ENCODE data around the gene RABGGTA. TPM values are rescaled to one million over a fixed set of nuclear protein-coding genes. Genes with fewer than 3 reads are reported as not detected.

RABGGTA gene
- polyA plus RNA-seq, 3 donors = 34.5 to 125 (median 35.4) TPM

DNA sequence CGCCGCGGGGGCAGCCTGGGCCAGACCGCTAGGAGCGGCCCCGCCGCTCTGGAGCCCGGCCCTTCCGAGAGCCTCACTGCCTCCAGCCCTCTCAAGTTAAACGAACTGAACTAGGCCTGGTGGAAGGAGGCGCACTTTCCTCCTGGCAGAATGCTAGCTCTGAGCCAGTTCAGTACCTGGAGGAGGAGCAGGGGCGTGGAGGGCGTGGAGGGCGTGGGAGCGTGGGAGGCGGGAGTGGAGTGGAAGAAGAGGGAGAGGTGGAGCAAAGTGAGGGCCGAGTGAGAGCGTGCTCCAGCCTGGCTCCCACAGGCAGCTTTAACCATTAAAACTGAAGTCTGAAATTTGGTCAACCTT is 45.2 kb upstream of the RABGGTA start:
- peaks cover 74 to 80% of the 10 kb centered on the region in 2 donors for H3K4me1 ChIP-seq (ENCODE audit: control insufficient read depth in 1 of 2, insufficient read depth in 2 of 2, low read length in 2 of 2)
- H3K9ac ChIP-seq (ENCODE audit: insufficient read depth, low read length, poor library complexity, severe bottlenecking) = no peak overlapping the region
- WGBS (ENCODE audit: insufficient coverage) = 96% methylated on average over 18 of the region's 18 CpGs
- no peak overlapping the region for H3K4me3 Mint-ChIP-seq
- peaks cover 0 to 4% (median 0%) of the 10 kb centered on the region in 7 donors for H3K9me3 Mint-ChIP-seq
- H2AFZ ChIP-seq (ENCODE audit: insufficient read depth, low read depth, low read length, poor library complexity, severe bottlenecking) = no peak overlapping the region
- peaks cover 36% of the 10 kb centered on the region for H3K79me2 ChIP-seq (ENCODE audit: insufficient read depth, low read length)
- H3K36me3 Mint-ChIP-seq = peaks cover 26 to 30% of the 10 kb centered on the region in 2 donors
- peak overlapping the region; percentile 93 for H3K4me2 ChIP-seq (replicated peaks; ENCODE audit: extremely low read depth, low read length, poor library complexity, severe bottlenecking)
- peaks cover 18% of the 10 kb centered on the region for H4K20me1 ChIP-seq (ENCODE audit: insufficient read depth, low read length)
- H3K27ac Mint-ChIP-seq = peak overlapping the region in 2 of 7 donors; percentile 11 to 39
- H3K4me1 Mint-ChIP-seq = peaks cover 82% of the 10 kb centered on the region
- peaks cover 1 to 6% (median 3%) of the 10 kb centered on the region in 3 donors for H3K27me3 Mint-ChIP-seq (ENCODE audit: low read depth in 3 of 3)
- DNase-seq = no peak
- no peaks in the 10 kb centered on the region for H3K36me3 ChIP-seq (replicated peaks in 1 of 2; ENCODE audit: control insufficient read depth in 1 of 2, insufficient read depth in 2 of 2, low read length in 2 of 2)
- H3K27me3 ChIP-seq (ENCODE audit: control insufficient read depth in 2 of 2, insufficient read depth in 2 of 2, low read length in 2 of 2) = no peaks in the 10 kb centered on the region
- intact Hi-C loops (cut with micrococcal nuclease) = no loop called here
- TF ChIP-seq, protein P1, sequence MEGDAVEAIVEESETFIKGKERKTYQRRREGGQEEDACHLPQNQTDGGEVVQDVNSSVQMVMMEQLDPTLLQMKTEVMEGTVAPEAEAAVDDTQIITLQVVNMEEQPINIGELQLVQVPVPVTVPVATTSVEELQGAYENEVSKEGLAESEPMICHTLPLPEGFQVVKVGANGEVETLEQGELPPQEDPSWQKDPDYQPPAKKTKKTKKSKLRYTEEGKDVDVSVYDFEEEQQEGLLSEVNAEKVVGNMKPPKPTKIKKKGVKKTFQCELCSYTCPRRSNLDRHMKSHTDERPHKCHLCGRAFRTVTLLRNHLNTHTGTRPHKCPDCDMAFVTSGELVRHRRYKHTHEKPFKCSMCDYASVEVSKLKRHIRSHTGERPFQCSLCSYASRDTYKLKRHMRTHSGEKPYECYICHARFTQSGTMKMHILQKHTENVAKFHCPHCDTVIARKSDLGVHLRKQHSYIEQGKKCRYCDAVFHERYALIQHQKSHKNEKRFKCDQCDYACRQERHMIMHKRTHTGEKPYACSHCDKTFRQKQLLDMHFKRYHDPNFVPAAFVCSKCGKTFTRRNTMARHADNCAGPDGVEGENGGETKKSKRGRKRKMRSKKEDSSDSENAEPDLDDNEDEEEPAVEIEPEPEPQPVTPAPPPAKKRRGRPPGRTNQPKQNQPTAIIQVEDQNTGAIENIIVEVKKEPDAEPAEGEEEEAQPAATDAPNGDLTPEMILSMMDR (IDR thresholded peaks at IDR 0.05) = no peak
- no peaks in the 10 kb centered on the region for H3K9me3 ChIP-seq (replicated peaks in 1 of 2; ENCODE audit: control insufficient read depth in 1 of 2, insufficient read depth in 1 of 2, low read length in 2 of 2)
- H3K27ac ChIP-seq (ENCODE audit: low read depth in 1 of 2, low read length in 2 of 2) = peak overlapping the region in 1 of 2 donors; percentile 15
- peak overlapping the region in 1 of 3 experiments; percentile 16 for H3K4me3 ChIP-seq (replicated peaks in 1 of 3; ENCODE audit: low read depth in 2 of 3, low read length in 3 of 3)

DNA sequence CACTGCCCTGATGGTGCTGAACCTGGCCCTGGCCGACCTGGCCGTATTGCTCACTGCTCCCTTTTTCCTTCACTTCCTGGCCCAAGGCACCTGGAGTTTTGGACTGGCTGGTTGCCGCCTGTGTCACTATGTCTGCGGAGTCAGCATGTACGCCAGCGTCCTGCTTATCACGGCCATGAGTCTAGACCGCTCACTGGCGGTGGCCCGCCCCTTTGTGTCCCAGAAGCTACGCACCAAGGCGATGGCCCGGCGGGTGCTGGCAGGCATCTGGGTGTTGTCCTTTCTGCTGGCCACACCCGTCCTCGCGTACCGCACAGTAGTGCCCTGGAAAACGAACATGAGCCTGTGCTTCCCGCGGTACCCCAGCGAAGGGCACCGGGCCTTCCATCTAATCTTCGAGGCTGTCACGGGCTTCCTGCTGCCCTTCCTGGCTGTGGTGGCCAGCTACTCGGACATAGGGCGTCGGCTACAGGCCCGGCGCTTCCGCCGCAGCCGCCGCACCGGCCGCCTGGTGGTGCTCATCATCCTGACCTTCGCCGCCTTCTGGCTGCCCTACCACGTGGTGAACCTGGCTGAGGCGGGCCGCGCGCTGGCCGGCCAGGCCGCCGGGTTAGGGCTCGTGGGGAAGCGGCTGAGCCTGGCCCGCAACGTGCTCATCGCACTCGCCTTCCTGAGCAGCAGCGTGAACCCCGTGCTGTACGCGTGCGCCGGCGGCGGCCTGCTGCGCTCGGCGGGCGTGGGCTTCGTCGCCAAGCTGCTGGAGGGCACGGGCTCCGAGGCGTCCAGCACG is 44.6 kb upstream of the RABGGTA start:
- intact Hi-C loops (cut with micrococcal nuclease) = no loop called here
- H3K9me3 ChIP-seq (replicated peaks in 1 of 2; ENCODE audit: control insufficient read depth in 1 of 2, insufficient read depth in 1 of 2, low read length in 2 of 2) = no peaks in the 10 kb centered on the region
- H3K79me2 ChIP-seq (ENCODE audit: insufficient read depth, low read length) = peaks cover 41% of the 10 kb centered on the region
- DNase-seq = no peak
- Mint-ChIP-seq H3K27ac (peak overlapping the region in 6 of 7 donors; percentile 35 to 99 (median 96)), H3K27me3 (ENCODE audit: low read depth in 3 of 3) (peaks cover 1 to 6% (median 3%) of the 10 kb centered on the region in 3 donors), H3K4me1 (peaks cover 82% of the 10 kb centered on the region), H3K36me3 (peaks cover 26 to 30% of the 10 kb centered on the region in 2 donors), H3K9me3 (peaks cover 0 to 4% (median 0%) of the 10 kb centered on the region in 7 donors), H3K4me3 (peak overlapping the region; percentile 81 to 95)
- H2AFZ ChIP-seq (ENCODE audit: insufficient read depth, low read depth, low read length, poor library complexity, severe bottlenecking) = no peak overlapping the region
- TF ChIP-seq, protein P1 (IDR thresholded peaks at IDR 0.05) = no peak
- no peak overlapping the region for H3K9ac ChIP-seq (ENCODE audit: insufficient read depth, low read length, poor library complexity, severe bottlenecking)
- H3K36me3 ChIP-seq (replicated peaks in 1 of 2; ENCODE audit: control insufficient read depth in 1 of 2, insufficient read depth in 2 of 2, low read length in 2 of 2) = no peaks in the 10 kb centered on the region
- WGBS (ENCODE audit: insufficient coverage) = 92% methylated on average over 62 of the region's 70 CpGs
- H3K4me2 ChIP-seq (replicated peaks; ENCODE audit: extremely low read depth, low read length, poor library complexity, severe bottlenecking) = peak overlapping the region; percentile 93
- H3K27ac ChIP-seq (ENCODE audit: low read depth in 1 of 2, low read length in 2 of 2) = peak overlapping the region; percentile 85 to 89
- H3K4me3 ChIP-seq (replicated peaks in 1 of 3; ENCODE audit: low read depth in 2 of 3, low read length in 3 of 3) = peak overlapping the region in 2 of 3 experiments; percentile 30 to 84
- H3K4me1 ChIP-seq (ENCODE audit: control insufficient read depth in 1 of 2, insufficient read depth in 2 of 2, low read length in 2 of 2) = peaks cover 78 to 85% of the 10 kb centered on the region in 2 donors
- peaks cover 18% of the 10 kb centered on the region for H4K20me1 ChIP-seq (ENCODE audit: insufficient read depth, low read length)
- no peaks in the 10 kb centered on the region for H3K27me3 ChIP-seq (ENCODE audit: control insufficient read depth in 2 of 2, insufficient read depth in 2 of 2, low read length in 2 of 2)
